B cell (primary cell): ENCODE data around the gene PARP3. TPM values are rescaled to one million over a fixed set of nuclear protein-coding genes. Genes with fewer than 3 reads are reported as not detected.
A peak's percentile ranks its signal among the peaks of the same experiment; 100 is the strongest.

ENCODE experiments used
- ATAC-seq: fragments of 200-7000 bp; cut with Tn5 transposase; one replicate; pipeline ENCODE4 v1.10.0; 2021; ENCODE audit warnings: low read depth, mild to moderate bottlenecking, moderate number of reproducible peaks, moderate library complexity
- CTCF ChIA-PET: fragments of 350-600 bp; sonication (Branson Sonifier 250); formaldehyde crosslinking; loops from one replicate; lab custom pipeline; 2021; ENCODE audit warnings: antibody characterized with exemption, inconsistent platforms; lab: Charles Lee
- POLR2A ChIA-PET: fragments of 350-600 bp; sonication (Branson Sonifier 250); formaldehyde crosslinking; loops from one replicate; lab custom pipeline; 2021; ENCODE audit warnings: antibody characterized with exemption; lab: Charles Lee
- DNase-seq: peaks from one replicate; pipeline ENCODE4 v3.0.0; 2013
- H2AFZ ChIP-seq: 2 replicates; pipeline ENCODE4 v1.6.1; 2012; ENCODE audit warnings: mild to moderate bottlenecking, low read depth, low read length; ENCODE audit not compliant: insufficient read depth, poor library complexity, severe bottlenecking
- H3K27ac ChIP-seq, 2 donors: 1 replicate in 1 of 2; 2 replicates in 1 of 2; pipeline ENCODE4 v1.5.1; 2012 to 2013; ENCODE audit warnings: low read length in 2 of 2, mild to moderate bottlenecking in 2 of 2, moderate library complexity in 1 of 2
- H3K27me3 ChIP-seq, 4 experiments: fragments of 200-600 bp in 1 of 4; sonication (generic) in 1 of 4; replicated peaks in 1 of 4; 1 replicate in 2 of 4; 2 replicates in 2 of 4; pipeline versions ENCODE4 v1.6.1 to v1.7.0; 2013 to 2016; ENCODE audit warnings: low read length in 3 of 4, mild to moderate bottlenecking in 2 of 4, mixed read lengths in 1 of 4, moderate library complexity in 1 of 4; ENCODE audit not compliant: insufficient read depth in 4 of 4, control insufficient read depth in 3 of 4; ENCODE audit errors: control extremely low read depth in 1 of 4
- H3K36me3 ChIP-seq, 2 experiments: replicated peaks in 1 of 2; 1 replicate in 1 of 2; 2 replicates in 1 of 2; pipeline versions ENCODE4 v1.6.1 to v1.7.1; 2013; ENCODE audit warnings: low read length in 1 of 2; ENCODE audit not compliant: insufficient read depth in 2 of 2, control insufficient read depth in 1 of 2; ENCODE audit errors: control extremely low read depth in 1 of 2, extremely low read depth in 1 of 2
- H3K4me1 ChIP-seq, 2 donors: fragments of 200-600 bp in 1 of 2; sonication (generic) in 1 of 2; 1 replicate in 1 of 2; 2 replicates in 1 of 2; pipeline versions ENCODE4 v1.5.1 to v1.6.1; 2013 to 2017; ENCODE audit warnings: low read length in 2 of 2; ENCODE audit not compliant: control insufficient read depth in 2 of 2, insufficient read depth in 2 of 2
- H3K4me2 ChIP-seq: replicated peaks from 2 replicates; pipeline ENCODE3; 2012; ENCODE audit warnings: mild to moderate bottlenecking, low read depth, low read length; ENCODE audit not compliant: poor library complexity, severe bottlenecking
- H3K4me3 ChIP-seq, 5 experiments: fragments of 200-600 bp in 1 of 5; sonication (generic) in 1 of 5; 1 replicate in 3 of 5; 2 replicates in 2 of 5; pipeline versions ENCODE4 v1.5.1 to v1.7.0; 2011 to 2016; ENCODE audit warnings: low read length in 4 of 5, mild to moderate bottlenecking in 4 of 5, low read depth in 2 of 5, control low read depth in 1 of 5, moderate library complexity in 1 of 5; ENCODE audit not compliant: insufficient read depth in 1 of 5; ENCODE audit errors: control extremely low read depth in 1 of 5, extremely low read depth in 1 of 5
- H3K79me2 ChIP-seq: fragments of 200-600 bp; sonication (generic); one replicate; pipeline ENCODE4 v1.6.0; 2016; ENCODE audit warnings: low read length; ENCODE audit not compliant: control insufficient read depth, insufficient read depth
- H3K9ac ChIP-seq: fragments of 200-600 bp; sonication (generic); 2 replicates; pipeline ENCODE4 v1.6.1; 2017; ENCODE audit warnings: mild to moderate bottlenecking, low read length, moderate library complexity
- H3K9me3 ChIP-seq, 3 donors: one replicate each; pipeline versions ENCODE4 v1.6.1 to v1.7.1; 2013; ENCODE audit warnings: low read length in 2 of 3; ENCODE audit not compliant: control insufficient read depth in 2 of 3, insufficient read depth in 1 of 3; ENCODE audit errors: control extremely low read depth in 1 of 3
- H4K20me1 ChIP-seq: 2 replicates; pipeline ENCODE4 v1.6.0; 2012; ENCODE audit warnings: mild to moderate bottlenecking, low read length; ENCODE audit not compliant: insufficient read depth, control insufficient read depth, poor library complexity, severe bottlenecking
- H3K27ac Mint-ChIP-seq: one replicate; pipeline ENCODE4 v1.8.0; 2021; ENCODE audit warnings: mixed read lengths
- H3K27me3 Mint-ChIP-seq: one replicate; pipeline ENCODE4 v1.8.0; 2021; ENCODE audit warnings: mixed read lengths
- H3K4me1 Mint-ChIP-seq: one replicate; pipeline ENCODE4 v1.8.0; 2021; ENCODE audit warnings: mixed read lengths
- H3K4me3 Mint-ChIP-seq: one replicate; pipeline ENCODE4 v1.8.0; 2021; ENCODE audit warnings: mixed read lengths
- H3K9me3 Mint-ChIP-seq: one replicate; pipeline ENCODE4 v1.8.0; 2022; ENCODE audit warnings: mixed read lengths; ENCODE audit not compliant: insufficient read depth
- CTCF ChIP-seq: fragments of 200-600 bp; IDR thresholded peaks from one replicate; pipeline ENCODE4 v1.8.0; 2022; ENCODE audit warnings: antibody characterized with exemption, mild to moderate bottlenecking
- EZH2 ChIP-seq: IDR thresholded peaks from 2 replicates; pipeline ENCODE4 v1.6.1; 2012; ENCODE audit warnings: borderline replicate concordance, low read depth, mild to moderate bottlenecking, moderate library complexity, low read length; ENCODE audit not compliant: insufficient read depth, poor library complexity, severe bottlenecking
- WGBS: methylation state at CpG from one replicate; pipeline ENCODE4 v1.1.5; 2013; ENCODE audit warnings: missing lambda C conversion rate; ENCODE audit not compliant: insufficient coverage; 5-methylcytosine and 5-hydroxymethylcytosine counted together
- intact Hi-C: fragments of 100-400 bp; cut with micrococcal nuclease; formaldehyde crosslinking; loops from one replicate; pipeline ENCODE4 v1.10.0; 2022
- polyA plus RNA-seq: library from polyadenylated mRNA; depleted of rRNA; stranded (reverse); fragments of >200 nt; gene quantifications from 2 replicates; pipeline ENCODE4 v1.2.3, GENCODE V29; 2012
- total RNA-seq, 2 donors: library from RNA; stranded (reverse); fragments of 120-200 nt in 1 of 2; gene quantifications; 1 replicate in 1 of 2; 2 replicates in 1 of 2; pipeline versions ENCODE4 v1.2.3 to v1.2.4, GENCODE V29; 2013 to 2022

The PARP3 gene
- total and polyA plus RNA-seq, 2 donors (not counting 1 experiment from before 2014, with no cell fraction given) = 17.7 to 29.7 TPM

GRCh38 chr3:51977446-51978142, 35.4 kb downstream of the PARP3 start:
- Histone ChIP-seq H3K79me2 (peaks cover 31% of the 10 kb centered on the region), H3K4me3 (no peak overlapping the region), H3K27ac (no peak overlapping the region), H3K4me1 (peaks cover 22 to 31% of the 10 kb centered on the region in 2 donors), H3K36me3 (peaks cover 0 to 5% of the 10 kb centered on the region in 2 experiments), H3K9ac (no peak overlapping the region), H3K4me2 (no peak overlapping the region), H4K20me1 (no peaks in the 10 kb centered on the region), H3K27me3 (no peaks in the 10 kb centered on the region), H3K9me3 (no peaks in the 10 kb centered on the region), H2AFZ (no peak overlapping the region)
- DNase-seq (no peak), ATAC-seq (no peak)
- Mint-ChIP-seq H3K27me3 (no peaks in the 10 kb centered on the region), H3K4me1 (peaks cover 30% of the 10 kb centered on the region), H3K27ac (peak overlapping the region; percentile 37), H3K4me3 (peak overlapping the region; percentile 65), H3K9me3 (no peaks in the 10 kb centered on the region)
- TF ChIP-seq EZH2 (no peak), CTCF (no peak)
- 70% methylated on average over 4 of the region's 9 CpGs for WGBS
- intact Hi-C loops = loop anchor here (10.0 kb wide), 1 partner anchor 727 kb away; the partner anchor contains the start of genes GLT8D1 and SPCS1
- ChIA-PET CTCF (no interaction called here), POLR2A (no interaction called here)

GRCh38 chr3:51978143-51978502, 36.0 kb downstream of the PARP3 start:
- no peak overlapping the region for H2AFZ ChIP-seq
- no peaks in the 10 kb centered on the region for H3K9me3 ChIP-seq
- no peak overlapping the region for H3K4me3 ChIP-seq
- Mint-ChIP-seq H3K4me1 (peaks cover 34% of the 10 kb centered on the region), H3K9me3 (no peaks in the 10 kb centered on the region), H3K4me3 (no peak overlapping the region), H3K27ac (no peak overlapping the region), H3K27me3 (no peaks in the 10 kb centered on the region)
- DNase-seq (no peak), ATAC-seq (no peak)
- TF ChIP-seq EZH2 = no peak
- H3K27me3 ChIP-seq = no peaks in the 10 kb centered on the region
- H3K4me1 ChIP-seq = peaks cover 24 to 33% of the 10 kb centered on the region in 2 donors
- 90% methylated on average over 3 of the region's 4 CpGs for WGBS
- no peak overlapping the region for H3K4me2 ChIP-seq
- H3K9ac ChIP-seq = no peak overlapping the region
- intact Hi-C loops = loop anchor here (10.0 kb wide), 1 partner anchor 727 kb away; the partner anchor contains the start of genes GLT8D1 and SPCS1
- H3K79me2 ChIP-seq = peaks cover 31% of the 10 kb centered on the region
- no peaks in the 10 kb centered on the region for H4K20me1 ChIP-seq
- peaks cover 0 to 5% of the 10 kb centered on the region in 2 experiments for H3K36me3 ChIP-seq
- no peak overlapping the region for H3K27ac ChIP-seq
- POLR2A ChIA-PET = no interaction called here
- CTCF ChIA-PET = no interaction called here
